ENCODE data around the gene RIPK3. TPM values are rescaled to one million over a fixed set of nuclear protein-coding genes. Genes with fewer than 3 reads are reported as not detected.

Gene RIPK3
- polyA plus RNA-seq, 1 of the 3 experiments (the other 2 are of a cell fraction), result not detected

GRCh38 chr14:24370748-24371147 lies 31.0 kb upstream of the RIPK3 start (continued):
- TF ChIP-seq RFX5 (IDR thresholded peaks at IDR 0.05; ENCODE audit: low read length), result no peak
- no peak for TF ChIP-seq MXI1 (IDR thresholded peaks at IDR 0.05; ENCODE audit: low read depth, low read length)
- no peak for TF ChIP-seq PBX3 (IDR thresholded peaks at IDR 0.05)
- TF ChIP-seq FOXM1 (IDR thresholded peaks at IDR 0.05; ENCODE audit: low read depth), result no peak
- TF ChIP-seq NRF1 (IDR thresholded peaks at IDR 0.05; ENCODE audit: low read depth, low read length), result no peak

- H4K20me1 ChIP-seq (ENCODE audit: insufficient read depth), result no peaks in the 10 kb centered on the region
- ChIA-PET CTCF (interaction anchor here (1.2 to 6.2 kb wide), 6 partner anchors 13 to 66 kb away, joined by 3 to 44 read pairs (median 11); partner anchors contain the start of genes KHNYN and NYNRIN), POLR2A (interaction anchor here (0.7 kb wide), 1 partner anchor 60 kb away, joined by 3 read pairs; the partner anchor contains the start of genes CBLN3 and KHNYN)
- no peaks in the 10 kb centered on the region for H3K9me2 ChIP-seq
- no peaks in the 10 kb centered on the region for H3K9me3 ChIP-seq
- no peak overlapping the region for H2AFZ ChIP-seq (ENCODE audit: low read depth)
- H3K27ac ChIP-seq (ENCODE audit: low read depth in 2 of 2, low read length in 1 of 2), result no peak overlapping the region; a peak in 1 of 4 replicates
- H3K4me1 ChIP-seq (ENCODE audit: control insufficient read depth in 1 of 2, insufficient read depth in 2 of 2, low read depth in 1 of 2, low read length in 1 of 2), result peaks cover 12 to 28% of the 10 kb centered on the region in 2 experiments; a peak in 3 of 4 replicates
- 96% methylated on average over 22 of the region's 32 CpGs for WGBS (ENCODE audit: low lambda C conversion rate)
- peaks cover 20% of the 10 kb centered on the region for H3F3A ChIP-seq (replicated peaks; ENCODE audit: insufficient read depth)
- H3K4me2 ChIP-seq, result no peak overlapping the region
- TF ChIP-seq MAX (IDR thresholded peaks at IDR 0.05; ENCODE audit: low read depth) (no peak), REST (IDR thresholded peaks at IDR 0.05; ENCODE audit: low read depth, low read length) (no peak), FOSL2 (IDR thresholded peaks at IDR 0.05; ENCODE audit: borderline replicate concordance, low read depth) (no peak), TAF1 (IDR thresholded peaks at IDR 0.05; ENCODE audit: borderline replicate concordance, low read depth, low read length) (no peak), JUND (IDR thresholded peaks at IDR 0.05) (no peak), YY1 (IDR thresholded peaks at IDR 0.05; ENCODE audit: low read depth) (no peak), EZH2phosphoT487 (IDR thresholded peaks at IDR 0.05; ENCODE audit: borderline replicate concordance, low read depth) (no peak), USF1 (IDR thresholded peaks at IDR 0.05; ENCODE audit: borderline replicate concordance, low read depth) (no peak), RFX5 (IDR thresholded peaks at IDR 0.05; ENCODE audit: low read length) (no peak), NRF1 (IDR thresholded peaks at IDR 0.05; ENCODE audit: low read depth, low read length) (no peak), FOXJ3 (CRISPR knock-in tag; IDR thresholded peaks at IDR 0.05) (no peak)
- no peak overlapping the region for H3K4me3 ChIP-seq (ENCODE audit: low read depth in 2 of 2, low read length in 1 of 2)
- no peak for DNase-seq
- no peak overlapping the region for H3K9ac ChIP-seq
- peaks cover 0 to 17% of the 10 kb centered on the region in 2 experiments for H3K36me3 ChIP-seq (replicated peaks in 1 of 2; ENCODE audit: control insufficient read depth in 1 of 2, insufficient read depth in 2 of 2, low read length in 1 of 2)
- no peaks in the 10 kb centered on the region for H3K79me2 ChIP-seq (ENCODE audit: insufficient read depth)
- H3K27me3 ChIP-seq (ENCODE audit: insufficient read depth), result no peaks in the 10 kb centered on the region
These were observed 30.3 kb upstream of the RIPK3 start for GRCh38 chr14:24369907-24370687.

All from SK-N-SH (cell line).